KMS-11 (cell line): ENCODE data around the gene MYBL2.

ENCODE experiments used
- H2AFZ ChIP-seq: fragments of 200-600 bp; sonication (generic); 2 replicates; pipeline ENCODE4 v1.6.1; 2016; ENCODE audit warnings: antibody characterized with exemption, mixed run types, low read depth
- H3K27ac ChIP-seq: fragments of 200-600 bp; sonication (generic); 2 replicates; pipeline ENCODE4 v1.6.1; 2016; ENCODE audit warnings: mild to moderate bottlenecking, mixed run types
- H3K27me3 ChIP-seq: fragments of 200-600 bp; sonication (generic); 2 replicates; pipeline ENCODE4 v1.6.1; 2017; ENCODE audit warnings: mild to moderate bottlenecking, low read depth, mixed run types, moderate library complexity; ENCODE audit not compliant: insufficient read depth
- H3K36me3 ChIP-seq: fragments of 200-600 bp; sonication (generic); 2 replicates; pipeline ENCODE4 v1.6.1; 2017; ENCODE audit warnings: mild to moderate bottlenecking, mixed run types; ENCODE audit not compliant: insufficient read depth
- H3K4me1 ChIP-seq: fragments of 200-600 bp; sonication (generic); 2 replicates; pipeline ENCODE4 v1.6.1; 2016; ENCODE audit warnings: mild to moderate bottlenecking, low read depth, mixed run types; ENCODE audit not compliant: poor library complexity, severe bottlenecking
- H3K4me2 ChIP-seq: fragments of 200-600 bp; sonication (generic); 2 replicates; pipeline ENCODE4 v1.7.0; 2016; ENCODE audit warnings: mild to moderate bottlenecking, mixed run types
- H3K4me3 ChIP-seq: fragments of 200-600 bp; sonication (generic); IDR thresholded peaks from 2 replicates; pipeline ENCODE4 v1.6.1; 2017; ENCODE audit warnings: low read depth, low read length, mixed read lengths; ENCODE audit not compliant: insufficient read depth
- H3K79me2 ChIP-seq: fragments of 200-600 bp; sonication (generic); 2 replicates; pipeline ENCODE4 v1.6.1; 2016; ENCODE audit warnings: low read depth, mixed run types; ENCODE audit not compliant: insufficient read depth
- H3K9ac ChIP-seq: fragments of 200-600 bp; sonication (generic); 2 replicates; pipeline ENCODE4 v1.6.1; 2016; ENCODE audit warnings: mild to moderate bottlenecking, mixed run types
- H4K20me1 ChIP-seq: fragments of 200-600 bp; sonication (generic); 2 replicates; pipeline ENCODE4 v1.6.1; 2016; ENCODE audit warnings: mild to moderate bottlenecking, mixed run types; ENCODE audit not compliant: insufficient read depth
- TF ChIP-seq, protein P1 (sequence below): fragments of 200-600 bp; sonication (generic); conservative IDR thresholded peaks from 2 replicates; pipeline ENCODE4 v1.6.1; 2017; ENCODE audit warnings: low read depth, mild to moderate bottlenecking, antibody characterized with exemption, low read length, moderate library complexity, mixed read lengths

MYBL2 gene

DNA sequence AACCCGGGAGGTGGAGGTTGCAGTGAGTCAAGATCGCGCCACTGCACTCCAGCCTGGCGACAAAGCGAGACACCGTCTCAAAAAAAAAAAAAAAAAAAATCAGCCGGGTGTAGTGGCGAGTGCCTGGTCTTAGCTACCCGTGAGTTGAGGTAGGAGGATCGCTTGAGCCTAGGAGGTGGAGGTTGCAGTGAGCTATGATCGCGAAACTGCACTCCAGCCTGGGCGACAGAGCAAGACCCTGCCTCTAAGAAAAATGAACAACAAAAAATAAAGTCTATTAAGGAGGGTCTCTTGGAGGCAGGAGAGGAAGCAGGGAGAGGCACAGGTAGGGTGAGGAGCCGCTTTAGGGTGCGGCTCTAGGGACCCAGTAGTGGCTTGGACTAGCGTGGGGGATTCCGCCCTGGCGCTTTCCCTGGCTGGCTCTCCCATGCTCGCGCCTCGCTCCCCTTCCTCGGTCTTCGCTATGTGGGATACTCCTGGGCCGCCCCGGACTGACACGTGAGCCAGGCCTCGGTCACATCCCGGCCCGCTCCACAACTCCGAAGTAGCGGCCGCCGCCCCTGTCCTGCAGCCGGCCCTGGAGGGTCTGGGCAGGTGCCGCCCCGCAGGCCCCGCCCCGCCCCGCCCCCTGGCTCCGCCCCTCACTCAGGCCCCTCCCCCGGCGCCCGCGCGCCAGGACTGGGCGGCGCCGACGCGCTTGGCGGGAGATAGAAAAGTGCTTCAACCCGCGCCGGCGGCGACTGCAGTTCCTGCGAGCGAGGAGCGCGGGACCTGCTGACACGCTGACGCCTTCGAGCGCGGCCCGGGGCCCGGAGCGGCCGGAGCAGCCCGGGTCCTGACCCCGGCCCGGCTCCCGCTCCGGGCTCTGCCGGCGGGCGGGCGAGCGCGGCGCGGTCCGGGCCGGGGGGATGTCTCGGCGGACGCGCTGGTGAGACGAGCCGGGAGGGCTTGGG is at the start of gene MYBL2:
Gene MYBL2, plus strand, starts transcription at position 739 of the 953 bp plus-strand sequence. Its CDS starts 170 bp downstream, at position 909.
- Histone ChIP-seq H3K9ac (peak within 1 kb of the TSS; percentile 95), H3K79me2 (peaks cover 45% of the 10 kb centered on the region), H4K20me1 (no peaks in the 10 kb centered on the region), H3K4me2 (peak within 1 kb of the TSS; percentile 76), H3K27ac (peak within 1 kb of the TSS; percentile 66), H3K27me3 (no peaks in the 10 kb centered on the region), H3K4me1 (peaks cover 26% of the 10 kb centered on the region), H3K36me3 (no peaks in the 10 kb centered on the region; the same call in 1 of the 2 replicates), H3K4me3 (no peak within 1 kb of the TSS), H2AFZ (peak within 1 kb of the TSS; percentile 91)
- TF ChIP-seq, protein P1, sequence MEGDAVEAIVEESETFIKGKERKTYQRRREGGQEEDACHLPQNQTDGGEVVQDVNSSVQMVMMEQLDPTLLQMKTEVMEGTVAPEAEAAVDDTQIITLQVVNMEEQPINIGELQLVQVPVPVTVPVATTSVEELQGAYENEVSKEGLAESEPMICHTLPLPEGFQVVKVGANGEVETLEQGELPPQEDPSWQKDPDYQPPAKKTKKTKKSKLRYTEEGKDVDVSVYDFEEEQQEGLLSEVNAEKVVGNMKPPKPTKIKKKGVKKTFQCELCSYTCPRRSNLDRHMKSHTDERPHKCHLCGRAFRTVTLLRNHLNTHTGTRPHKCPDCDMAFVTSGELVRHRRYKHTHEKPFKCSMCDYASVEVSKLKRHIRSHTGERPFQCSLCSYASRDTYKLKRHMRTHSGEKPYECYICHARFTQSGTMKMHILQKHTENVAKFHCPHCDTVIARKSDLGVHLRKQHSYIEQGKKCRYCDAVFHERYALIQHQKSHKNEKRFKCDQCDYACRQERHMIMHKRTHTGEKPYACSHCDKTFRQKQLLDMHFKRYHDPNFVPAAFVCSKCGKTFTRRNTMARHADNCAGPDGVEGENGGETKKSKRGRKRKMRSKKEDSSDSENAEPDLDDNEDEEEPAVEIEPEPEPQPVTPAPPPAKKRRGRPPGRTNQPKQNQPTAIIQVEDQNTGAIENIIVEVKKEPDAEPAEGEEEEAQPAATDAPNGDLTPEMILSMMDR: no peak

DNA sequence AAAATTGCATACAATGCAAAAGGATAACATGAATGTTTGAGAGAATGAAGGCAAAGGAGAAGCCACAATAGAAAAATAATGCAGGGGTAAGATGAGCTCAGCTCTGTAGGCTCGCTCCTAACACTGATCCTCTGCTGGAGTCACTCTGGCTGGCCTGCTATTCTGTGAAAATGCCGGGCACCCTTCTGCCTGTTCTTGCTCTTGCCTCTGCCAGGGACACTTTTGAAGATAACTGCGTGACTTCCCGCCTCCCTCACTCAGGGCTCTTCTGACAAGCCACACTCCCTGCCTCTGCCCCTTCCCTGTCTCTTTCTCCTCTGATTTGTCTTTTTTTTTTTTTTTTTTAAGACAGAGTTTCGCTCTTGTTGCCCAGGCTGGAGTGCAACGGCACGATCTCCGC is 35.3 kb upstream of the MYBL2 start:
- no peaks in the 10 kb centered on the region for H3K79me2 ChIP-seq
- TF ChIP-seq, protein P1: no peak
- no peaks in the 10 kb centered on the region for H4K20me1 ChIP-seq
- no peak overlapping the region for H3K27ac ChIP-seq
- H3K4me3 ChIP-seq: no peak overlapping the region
- peaks cover 6% of the 10 kb centered on the region for H3K4me1 ChIP-seq
- H3K4me2 ChIP-seq: no peak overlapping the region
- H3K36me3 ChIP-seq: no peaks in the 10 kb centered on the region
- H3K27me3 ChIP-seq: no peaks in the 10 kb centered on the region
- no peak overlapping the region for H2AFZ ChIP-seq
- H3K9ac ChIP-seq: no peak overlapping the region

DNA sequence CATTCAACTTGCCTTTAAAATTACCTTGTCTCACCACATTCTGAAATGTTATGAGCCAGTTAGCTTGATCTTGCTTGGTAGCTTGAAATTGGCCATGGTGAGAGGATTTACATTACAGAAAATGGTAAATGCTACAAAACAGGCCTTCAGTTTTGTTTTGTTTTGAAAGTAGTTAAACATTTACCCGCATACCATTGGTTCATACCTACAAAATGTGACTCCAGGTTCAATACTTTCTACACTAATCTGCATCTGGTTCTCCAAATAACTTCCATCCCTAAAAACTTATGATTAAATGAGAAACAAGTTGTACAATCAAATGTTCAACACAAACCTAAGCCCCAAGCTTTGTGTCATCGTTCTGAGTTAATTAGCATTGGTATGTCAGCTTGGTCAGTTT is 30.5 kb upstream of the MYBL2 start:
- Histone ChIP-seq H3K4me1 (no peaks in the 10 kb centered on the region), H3K79me2 (no peaks in the 10 kb centered on the region), H3K27ac (no peak overlapping the region), H3K4me2 (no peak overlapping the region), H3K27me3 (no peaks in the 10 kb centered on the region), H2AFZ (no peak overlapping the region), H4K20me1 (no peaks in the 10 kb centered on the region), H3K9ac (no peak overlapping the region), H3K36me3 (no peaks in the 10 kb centered on the region), H3K4me3 (no peak overlapping the region)
- TF ChIP-seq, protein P1: no peak

DNA sequence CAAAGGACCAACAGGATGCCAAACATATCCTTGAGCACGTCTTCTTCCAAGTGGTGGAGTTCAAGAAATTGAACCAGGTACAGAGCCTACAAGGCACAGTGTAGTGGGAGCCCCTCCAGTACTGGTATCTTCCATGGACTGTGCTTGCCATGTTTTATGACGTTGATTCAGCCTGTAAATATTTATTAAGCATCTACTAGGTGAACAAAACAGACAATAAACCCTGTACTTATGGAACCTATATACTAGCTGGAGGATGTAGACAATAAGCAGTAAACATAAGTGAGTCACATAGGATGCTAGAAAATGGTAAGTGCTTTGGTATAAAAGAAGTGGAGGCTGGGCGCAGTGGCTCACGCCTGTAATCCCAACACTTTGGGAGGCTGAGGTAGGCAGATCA is 24.4 kb upstream of the MYBL2 start:
- no peak overlapping the region for H3K9ac ChIP-seq
- no peak overlapping the region for H3K27ac ChIP-seq
- H3K4me2 ChIP-seq: no peak overlapping the region
- H4K20me1 ChIP-seq: no peaks in the 10 kb centered on the region
- TF ChIP-seq, protein P1: no peak
- no peaks in the 10 kb centered on the region for H3K79me2 ChIP-seq
- no peak overlapping the region for H3K4me3 ChIP-seq
- no peak overlapping the region for H2AFZ ChIP-seq
- H3K4me1 ChIP-seq: no peaks in the 10 kb centered on the region
- no peaks in the 10 kb centered on the region for H3K27me3 ChIP-seq
- no peaks in the 10 kb centered on the region; the same call in 1 of the 2 replicates for H3K36me3 ChIP-seq
